ENCODE results near the gene BCAS3.

BCAS3 gene

DNA sequence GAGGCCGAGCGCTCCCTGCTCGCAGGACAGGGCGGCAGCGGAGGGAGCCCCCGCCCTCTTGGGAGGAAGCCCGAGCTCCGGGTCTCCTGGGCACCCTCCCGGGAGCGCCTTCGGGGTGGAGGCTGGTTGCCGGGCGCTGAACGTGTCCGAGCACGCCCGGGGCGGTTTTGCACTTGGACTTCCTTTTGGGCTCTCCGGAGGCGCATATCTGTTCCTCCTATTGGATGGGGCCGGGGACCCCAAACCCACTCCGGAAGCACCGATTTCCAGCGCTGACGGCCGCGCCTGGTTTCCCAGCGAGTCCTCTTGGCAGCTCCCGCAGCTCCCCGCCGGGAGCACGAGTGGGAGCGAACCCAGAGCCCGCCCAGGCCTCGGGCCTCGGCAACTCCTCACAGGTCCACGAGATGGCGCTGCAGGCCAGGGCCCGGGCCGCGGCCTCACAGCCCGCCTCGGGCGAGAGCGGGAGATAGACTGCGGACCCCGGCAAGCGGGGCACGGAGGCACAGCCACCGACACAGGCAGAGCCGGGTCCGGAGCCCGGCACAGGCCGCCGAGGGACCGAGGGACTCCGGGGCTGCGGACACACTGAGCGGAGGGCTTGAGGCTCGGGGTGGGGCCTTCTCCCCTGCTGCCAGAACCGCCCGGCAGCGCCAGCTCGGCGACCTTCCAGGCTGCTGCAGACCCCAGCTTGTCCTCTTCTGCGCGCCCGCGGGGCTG lies 734.6 kb downstream of the BCAS3 start:
- TF ChIP-seq, protein P1, sequence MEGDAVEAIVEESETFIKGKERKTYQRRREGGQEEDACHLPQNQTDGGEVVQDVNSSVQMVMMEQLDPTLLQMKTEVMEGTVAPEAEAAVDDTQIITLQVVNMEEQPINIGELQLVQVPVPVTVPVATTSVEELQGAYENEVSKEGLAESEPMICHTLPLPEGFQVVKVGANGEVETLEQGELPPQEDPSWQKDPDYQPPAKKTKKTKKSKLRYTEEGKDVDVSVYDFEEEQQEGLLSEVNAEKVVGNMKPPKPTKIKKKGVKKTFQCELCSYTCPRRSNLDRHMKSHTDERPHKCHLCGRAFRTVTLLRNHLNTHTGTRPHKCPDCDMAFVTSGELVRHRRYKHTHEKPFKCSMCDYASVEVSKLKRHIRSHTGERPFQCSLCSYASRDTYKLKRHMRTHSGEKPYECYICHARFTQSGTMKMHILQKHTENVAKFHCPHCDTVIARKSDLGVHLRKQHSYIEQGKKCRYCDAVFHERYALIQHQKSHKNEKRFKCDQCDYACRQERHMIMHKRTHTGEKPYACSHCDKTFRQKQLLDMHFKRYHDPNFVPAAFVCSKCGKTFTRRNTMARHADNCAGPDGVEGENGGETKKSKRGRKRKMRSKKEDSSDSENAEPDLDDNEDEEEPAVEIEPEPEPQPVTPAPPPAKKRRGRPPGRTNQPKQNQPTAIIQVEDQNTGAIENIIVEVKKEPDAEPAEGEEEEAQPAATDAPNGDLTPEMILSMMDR (IDR thresholded peaks at IDR 0.05; ENCODE audit: extremely low read depth, missing control alignments): peak; percentile 67
- peak; percentile 96 for DNase-seq (ENCODE audit: low spot score)

DNA sequence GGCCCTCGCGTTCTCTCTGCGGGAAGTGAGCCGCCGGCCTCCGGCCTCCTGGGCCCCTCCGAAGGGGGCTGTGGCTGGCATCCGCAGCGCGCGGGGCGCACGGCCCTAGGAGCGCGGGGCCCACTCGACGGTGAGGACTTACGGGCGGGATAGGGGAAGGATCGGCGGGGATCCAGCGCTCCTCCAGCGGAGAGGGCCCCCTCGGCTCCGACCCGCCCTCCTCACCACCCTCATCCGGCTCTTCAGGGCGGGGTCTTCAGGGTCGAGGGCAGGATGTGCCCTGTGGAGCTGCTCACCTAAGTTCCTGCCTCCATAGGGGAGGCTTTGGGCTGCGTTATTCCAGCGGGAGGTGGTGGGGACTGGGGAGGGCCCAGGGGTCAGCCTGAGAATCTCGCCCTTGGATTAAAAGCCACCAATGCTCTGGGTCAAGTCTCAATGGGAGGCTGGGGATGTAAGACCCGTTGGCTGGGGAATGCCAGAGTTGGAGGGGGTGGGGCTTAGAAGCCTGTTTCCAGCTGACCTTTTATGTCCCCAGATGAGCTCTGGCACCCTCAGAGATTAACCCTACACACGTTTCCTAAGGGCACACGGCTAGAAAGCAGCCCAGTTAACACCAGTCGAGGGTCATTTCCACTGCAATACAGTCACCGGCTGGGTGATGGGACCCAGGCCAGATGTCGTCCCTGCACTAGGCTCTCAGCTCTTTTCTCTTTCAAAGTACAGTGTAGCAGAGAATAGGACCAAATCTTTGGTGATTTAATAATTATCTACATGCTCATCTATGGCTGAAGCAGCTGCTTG lies 735.4 kb downstream of the BCAS3 start:
- TF ChIP-seq, protein P1 (IDR thresholded peaks at IDR 0.05; ENCODE audit: extremely low read depth, missing control alignments): no peak
- peak; percentile 37 for DNase-seq (ENCODE audit: low spot score)

DNA sequence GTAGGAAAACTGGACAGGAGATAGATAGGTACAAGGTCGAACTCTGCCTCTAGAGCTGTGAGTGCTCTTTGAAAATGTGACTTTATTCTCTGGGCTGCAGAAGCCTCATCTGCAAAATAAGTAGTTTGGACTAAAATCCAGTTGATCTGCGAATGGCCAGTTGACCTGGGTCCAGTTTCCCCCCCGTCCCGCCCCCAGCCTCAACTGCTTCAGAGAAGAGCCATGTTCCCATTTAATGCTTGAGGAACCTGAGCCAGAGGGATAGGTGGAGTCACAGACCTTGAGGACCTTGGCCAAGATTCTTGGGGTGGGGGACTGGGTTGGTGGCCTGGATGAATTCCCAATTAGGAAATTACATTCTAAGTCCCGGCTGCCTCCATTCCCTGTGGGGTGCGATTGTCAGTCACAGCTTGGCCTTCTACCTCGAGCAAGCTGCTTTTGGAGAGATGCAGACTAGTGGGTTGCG lies 736.0 kb downstream of the BCAS3 start:
- TF ChIP-seq, protein P1 (IDR thresholded peaks at IDR 0.05; ENCODE audit: extremely low read depth, missing control alignments): no peak
- DNase-seq (ENCODE audit: low spot score): peak; percentile 21

DNA sequence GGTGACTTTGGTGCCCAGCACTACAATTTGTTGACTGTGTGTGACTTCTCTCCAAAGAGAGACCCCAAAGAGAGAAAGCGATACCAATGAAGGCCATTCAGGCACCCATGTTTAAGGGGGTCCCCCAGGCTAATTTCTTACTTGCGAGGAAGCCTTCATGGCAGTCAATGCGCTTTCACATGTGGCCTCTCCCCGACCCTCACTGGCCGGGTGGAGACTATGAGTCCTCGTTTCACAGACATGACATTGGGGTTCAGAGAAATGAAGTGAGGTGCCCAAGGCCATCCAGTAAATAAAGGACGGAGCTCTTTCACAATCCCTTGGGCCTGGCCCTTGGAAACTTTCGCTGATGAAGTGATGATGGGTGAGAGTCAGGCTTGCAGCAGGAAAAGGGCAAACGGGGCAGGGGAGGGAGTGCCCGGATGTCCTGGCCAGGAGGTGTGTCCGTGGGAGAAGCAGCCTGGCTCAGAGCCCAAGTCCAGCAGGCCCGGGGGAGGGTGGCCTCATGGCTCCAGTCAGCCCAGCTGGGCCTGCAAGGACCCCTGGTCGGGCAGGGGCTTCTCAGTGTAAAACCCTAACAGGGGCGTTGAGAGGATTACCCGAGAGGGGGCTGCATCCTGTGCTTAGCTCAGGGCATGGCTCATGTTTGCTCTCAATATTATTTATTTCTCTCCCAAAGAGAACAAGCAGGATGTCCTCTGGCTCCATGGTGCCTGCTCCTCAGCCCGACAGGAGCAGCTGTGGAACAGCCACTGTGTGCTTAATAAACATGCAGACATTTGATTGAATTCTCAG lies 736.7 kb downstream of the BCAS3 start:
- TF ChIP-seq, protein P1 (IDR thresholded peaks at IDR 0.05; ENCODE audit: extremely low read depth, missing control alignments): no peak
- peak; percentile 20 for DNase-seq (ENCODE audit: low spot score)

DNA sequence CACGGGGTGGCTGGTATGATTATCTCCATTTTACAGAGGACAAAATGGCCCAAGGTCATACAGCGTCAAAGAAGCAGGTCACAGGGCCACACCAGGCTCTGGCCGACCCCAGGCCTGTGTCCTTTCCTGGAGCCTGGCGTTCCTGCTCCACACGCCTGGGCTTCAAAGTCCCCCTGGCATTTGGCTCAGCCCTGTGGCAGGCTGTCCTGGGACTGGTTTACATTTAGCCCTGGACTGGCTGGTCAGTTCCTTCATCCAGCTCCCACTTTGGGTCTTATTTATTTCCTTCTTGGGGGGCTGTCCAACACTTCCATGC lies 737.2 kb downstream of the BCAS3 start:
- peak; percentile 7 for DNase-seq (ENCODE audit: low spot score)
- TF ChIP-seq, protein P1 (IDR thresholded peaks at IDR 0.05; ENCODE audit: extremely low read depth, missing control alignments): no peak

DNA sequence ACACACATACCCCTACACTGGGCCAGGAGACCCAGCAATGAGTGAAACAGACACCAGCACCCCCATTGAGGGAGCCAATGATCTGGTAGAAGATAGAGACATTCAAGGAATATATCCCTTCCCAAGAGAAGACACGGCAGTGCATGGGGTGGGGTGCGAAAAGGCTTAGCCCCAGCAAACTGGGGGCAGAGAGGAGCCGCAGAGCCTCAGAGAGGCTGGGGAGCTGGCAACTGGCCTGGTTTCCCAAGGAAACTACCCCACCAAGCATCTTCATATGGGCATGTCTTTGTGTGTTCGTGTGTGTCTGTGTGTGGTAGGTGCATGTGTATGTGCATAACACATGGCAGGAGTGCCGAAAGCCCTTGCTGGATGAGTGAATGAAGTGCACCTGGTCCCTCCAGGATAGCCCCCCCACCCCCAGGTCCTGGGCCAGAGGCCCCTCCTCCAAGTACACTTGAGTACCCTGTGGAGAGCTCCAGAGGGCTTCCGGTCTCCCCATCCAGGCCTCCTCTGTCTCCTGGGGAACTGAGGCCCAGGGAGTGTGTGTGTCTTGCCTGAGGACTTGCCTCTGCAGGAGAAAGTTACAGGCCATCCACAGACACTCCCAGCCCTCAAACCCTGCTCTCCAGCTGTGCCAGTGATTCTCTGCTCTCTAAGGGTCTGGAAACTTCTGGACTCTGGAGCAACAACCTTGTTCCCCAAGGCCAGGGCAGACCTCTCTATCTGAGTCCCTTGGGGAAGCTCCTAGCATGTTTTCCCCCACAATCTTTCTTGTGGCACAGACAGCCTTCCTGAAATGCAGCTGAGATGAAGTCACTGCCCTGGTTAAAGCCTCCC lies 737.9 kb downstream of the BCAS3 start:
- peak; percentile 6 for DNase-seq (ENCODE audit: low spot score)

More for the DNA sequence above, 737.9 kb downstream of the BCAS3 start:
- TF ChIP-seq, protein P1 (IDR thresholded peaks at IDR 0.05; ENCODE audit: extremely low read depth, missing control alignments): no peak

Measured in GM20000 (cell line).